Karpas-422 (cell line): ENCODE measurements around the gene MICALL1. TPM values are rescaled to one million over a fixed set of nuclear protein-coding genes. Genes with fewer than 3 reads are reported as not detected.
"Not testable (repeated sequence)": the region's sequence is repeated elsewhere in the genome, so short reads cannot be mapped to it uniquely, and the experiment has no call there.

Experiments
- DNase-seq: peaks from one replicate; pipeline ENCODE4 v3.0.0-alpha.2; 2015
- H2AFZ ChIP-seq: fragments of 200-600 bp; sonication (generic); 2 replicates; pipeline ENCODE4 v1.6.1; 2014; ENCODE audit warnings: antibody characterized with exemption, low read length, mixed read lengths
- H3K27ac ChIP-seq: fragments of 200-600 bp; sonication (generic); 2 replicates; pipeline ENCODE4 v1.5.1; 2014; ENCODE audit warnings: mild to moderate bottlenecking, low read length, moderate library complexity
- H3K27me3 ChIP-seq: fragments of 200-600 bp; sonication (generic); 2 replicates; pipeline ENCODE4 v1.6.1; 2014; ENCODE audit warnings: low read length, mixed read lengths
- H3K36me3 ChIP-seq: fragments of 200-600 bp; sonication (generic); 2 replicates; pipeline ENCODE4 v1.6.1; 2014; ENCODE audit warnings: low read length, mixed read lengths; ENCODE audit not compliant: insufficient read depth
- H3K4me1 ChIP-seq: fragments of 200-600 bp; sonication (generic); 2 replicates; pipeline ENCODE4 v1.6.1; 2014; ENCODE audit warnings: mild to moderate bottlenecking, low read length, mixed read lengths
- H3K4me2 ChIP-seq: fragments of 200-600 bp; sonication (generic); 2 replicates; pipeline ENCODE4 v1.6.1; 2014; ENCODE audit warnings: low read length, low read depth, mild to moderate bottlenecking; ENCODE audit not compliant: poor library complexity, severe bottlenecking
- H3K4me3 ChIP-seq: fragments of 200-600 bp; sonication (generic); 2 replicates; pipeline ENCODE4 v1.5.1; 2014; ENCODE audit warnings: mild to moderate bottlenecking, antibody characterized with exemption, low read length, mixed read lengths
- H3K79me2 ChIP-seq: fragments of 200-600 bp; sonication (generic); 2 replicates; pipeline ENCODE4 v1.6.1; 2014; ENCODE audit warnings: mild to moderate bottlenecking, low read length, mixed read lengths
- H3K9ac ChIP-seq: fragments of 200-600 bp; sonication (generic); 2 replicates; pipeline ENCODE4 v1.6.0; 2014; ENCODE audit warnings: low read length
- H3K9me2 ChIP-seq: fragments of 200-600 bp; sonication (generic), shearing (Covaris generic); replicated peaks from 2 replicates; pipeline ENCODE4 v1.6.0; 2014; ENCODE audit warnings: mild to moderate bottlenecking, low read length, moderate library complexity; ENCODE audit not compliant: insufficient read depth
- H3K9me3 ChIP-seq: fragments of 300-700, 200-600 bp; sonication (generic); 2 replicates; pipeline ENCODE4 v1.6.1; 2014; ENCODE audit warnings: low read length, mixed read lengths
- H4K20me1 ChIP-seq: fragments of 200-600 bp; sonication (generic); 2 replicates; pipeline ENCODE4 v1.6.1; 2014; ENCODE audit warnings: mild to moderate bottlenecking, antibody characterized with exemption, low read length, low read depth; ENCODE audit not compliant: insufficient read depth
- total RNA-seq: library from RNA; depleted of rRNA; stranded (reverse); fragments of >200 nt; shearing (Covaris generic); gene quantifications from 2 replicates; pipeline ENCODE4 v1.2.3, GENCODE V29; 2014; ENCODE audit warnings: low replicate concordance

The MICALL1 gene
- total RNA-seq, 1 experiment from 2014 or later: 14.3 TPM

- H3K27me3 ChIP-seq: no peaks in the 10 kb centered on the region
- H3K9ac ChIP-seq: no peak overlapping the region
- H3K9me2 ChIP-seq: no peaks in the 10 kb centered on the region
- no peaks in the 10 kb centered on the region for H4K20me1 ChIP-seq
- H3K4me3 ChIP-seq: no peak overlapping the region
- no peak overlapping the region for H3K4me2 ChIP-seq
- no peaks in the 10 kb centered on the region for H3K79me2 ChIP-seq
- H3K27ac ChIP-seq: no peak overlapping the region
- no peaks in the 10 kb centered on the region for H3K4me1 ChIP-seq
- no peak overlapping the region for H2AFZ ChIP-seq
- H3K36me3 ChIP-seq: no peaks in the 10 kb centered on the region
- H3K9me3 ChIP-seq: no peaks in the 10 kb centered on the region
- DNase-seq: no peak
Measured at GRCh38 chr22:37975153-37975552, 69.1 kb downstream of the MICALL1 start.

- not testable (repeated sequence) for H3K4me1 ChIP-seq, H4K20me1 ChIP-seq, DNase-seq, H3K27ac ChIP-seq, H3K4me2 ChIP-seq, H3K79me2 ChIP-seq, H3K9ac ChIP-seq, H3K36me3 ChIP-seq, H3K27me3 ChIP-seq, H3K9me2 ChIP-seq, H3K4me3 ChIP-seq, H2AFZ ChIP-seq, H3K9me3 ChIP-seq
Measured at GRCh38 chr22:37976022-37976421, 69.9 kb downstream of the MICALL1 start.

- H3K27me3 ChIP-seq: no peaks in the 10 kb centered on the region
- no peak overlapping the region for H3K9ac ChIP-seq
- no peak overlapping the region for H3K4me3 ChIP-seq
- H3K9me2 ChIP-seq: no peaks in the 10 kb centered on the region
- H3K4me1 ChIP-seq: no peaks in the 10 kb centered on the region
- H4K20me1 ChIP-seq: no peaks in the 10 kb centered on the region
- H3K4me2 ChIP-seq: no peak overlapping the region
- H2AFZ ChIP-seq: no peak overlapping the region
- no peaks in the 10 kb centered on the region for H3K9me3 ChIP-seq
- H3K79me2 ChIP-seq: no peaks in the 10 kb centered on the region
- H3K27ac ChIP-seq: no peak overlapping the region
- H3K36me3 ChIP-seq: no peaks in the 10 kb centered on the region
- no peak for DNase-seq
Measured at GRCh38 chr22:37976547-37976946, 70.5 kb downstream of the MICALL1 start.

- Histone ChIP-seq H3K4me3 (no peak overlapping the region), H3K79me2 (no peaks in the 10 kb centered on the region), H3K9me2 (no peaks in the 10 kb centered on the region), H3K9ac (no peak overlapping the region), H3K9me3 (no peaks in the 10 kb centered on the region), H4K20me1 (no peaks in the 10 kb centered on the region), H3K27me3 (no peaks in the 10 kb centered on the region), H3K36me3 (no peaks in the 10 kb centered on the region), H3K27ac (no peak overlapping the region), H2AFZ (no peak overlapping the region), H3K4me1 (no peaks in the 10 kb centered on the region), H3K4me2 (no peak overlapping the region)
- DNase-seq: no peak
Measured at GRCh38 chr22:37979782-37980181, 73.7 kb downstream of the MICALL1 start.

GRCh38 chr22:37981282-37982011, 75.3 kb downstream of the MICALL1 start:
- no peaks in the 10 kb centered on the region for H3K79me2 ChIP-seq
- H3K9ac ChIP-seq: no peak overlapping the region
- H3K27ac ChIP-seq: no peak overlapping the region
- H3K4me1 ChIP-seq: no peaks in the 10 kb centered on the region
- H3K9me3 ChIP-seq: no peaks in the 10 kb centered on the region
- H4K20me1 ChIP-seq: no peaks in the 10 kb centered on the region
- no peaks in the 10 kb centered on the region for H3K9me2 ChIP-seq
- no peak overlapping the region for H2AFZ ChIP-seq
- no peaks in the 10 kb centered on the region for H3K27me3 ChIP-seq
- H3K36me3 ChIP-seq: no peaks in the 10 kb centered on the region
- no peak overlapping the region for H3K4me2 ChIP-seq
- no peak overlapping the region for H3K4me3 ChIP-seq
- no peak for DNase-seq

- H4K20me1 ChIP-seq: no peaks in the 10 kb centered on the region
- no peaks in the 10 kb centered on the region for H3K27me3 ChIP-seq
- H3K27ac ChIP-seq: no peak overlapping the region
- H3K9me3 ChIP-seq: no peaks in the 10 kb centered on the region
- H3K79me2 ChIP-seq: no peaks in the 10 kb centered on the region
- H3K4me3 ChIP-seq: no peak overlapping the region
- H3K9ac ChIP-seq: no peak overlapping the region
- no peaks in the 10 kb centered on the region for H3K36me3 ChIP-seq
- no peak overlapping the region for H2AFZ ChIP-seq
- no peaks in the 10 kb centered on the region for H3K9me2 ChIP-seq
- no peak overlapping the region for H3K4me2 ChIP-seq
- no peaks in the 10 kb centered on the region for H3K4me1 ChIP-seq
- DNase-seq: no peak
Measured at GRCh38 chr22:37982151-37982785, 76.2 kb downstream of the MICALL1 start.

GRCh38 chr22:37982938-37983859, 77.1 kb downstream of the MICALL1 start:
- Histone ChIP-seq H3K4me1 (no peaks in the 10 kb centered on the region), H2AFZ (no peak overlapping the region), H3K79me2 (no peaks in the 10 kb centered on the region), H3K27me3 (no peaks in the 10 kb centered on the region), H3K27ac (no peak overlapping the region), H4K20me1 (no peaks in the 10 kb centered on the region), H3K4me3 (no peak overlapping the region), H3K9ac (no peak overlapping the region), H3K4me2 (no peak overlapping the region), H3K9me2 (no peaks in the 10 kb centered on the region), H3K9me3 (no peaks in the 10 kb centered on the region), H3K36me3 (no peaks in the 10 kb centered on the region)
- DNase-seq: no peak
